Measurements from ENCODE around the gene TRNP1.

- TF ChIP-seq CTCF (IDR thresholded peaks at IDR 0.05) (no peak), POLR2A (IDR thresholded peaks at IDR 0.05) (no peak)
These were observed 6.8 kb downstream of the TRNP1 start for GRCh38 chr1:27000090-27000816.

Measured in lower leg skin (tissue), 3 donors.